SK-N-DZ (cell line): ENCODE measurements around the gene ROMO1. TPM values are rescaled to one million over a fixed set of nuclear protein-coding genes. Genes with fewer than 3 reads are reported as not detected.
A peak's percentile ranks its signal among the peaks of the same experiment; 100 is the strongest.

Experiments used
- DNase-seq: peaks from one replicate; pipeline ENCODE4 v3.0.0-alpha.2; 2015; ENCODE audit warnings: low spot score
- polyA plus RNA-seq, 2 experiments: library from polyadenylated mRNA; depleted of rRNA; stranded (reverse); fragments of >200 nt; gene quantifications; 2 replicates each; pipeline ENCODE4 v1.2.3, GENCODE V29; 2014

ROMO1 gene
- polyA plus RNA-seq (2014; cell fraction: cytosol; rRNA removed), result 637 and 860 TPM in 2 replicates
- polyA plus RNA-seq (2014; cell fraction: nucleus; rRNA removed), result 491 and 790 TPM in 2 replicates

DNA sequence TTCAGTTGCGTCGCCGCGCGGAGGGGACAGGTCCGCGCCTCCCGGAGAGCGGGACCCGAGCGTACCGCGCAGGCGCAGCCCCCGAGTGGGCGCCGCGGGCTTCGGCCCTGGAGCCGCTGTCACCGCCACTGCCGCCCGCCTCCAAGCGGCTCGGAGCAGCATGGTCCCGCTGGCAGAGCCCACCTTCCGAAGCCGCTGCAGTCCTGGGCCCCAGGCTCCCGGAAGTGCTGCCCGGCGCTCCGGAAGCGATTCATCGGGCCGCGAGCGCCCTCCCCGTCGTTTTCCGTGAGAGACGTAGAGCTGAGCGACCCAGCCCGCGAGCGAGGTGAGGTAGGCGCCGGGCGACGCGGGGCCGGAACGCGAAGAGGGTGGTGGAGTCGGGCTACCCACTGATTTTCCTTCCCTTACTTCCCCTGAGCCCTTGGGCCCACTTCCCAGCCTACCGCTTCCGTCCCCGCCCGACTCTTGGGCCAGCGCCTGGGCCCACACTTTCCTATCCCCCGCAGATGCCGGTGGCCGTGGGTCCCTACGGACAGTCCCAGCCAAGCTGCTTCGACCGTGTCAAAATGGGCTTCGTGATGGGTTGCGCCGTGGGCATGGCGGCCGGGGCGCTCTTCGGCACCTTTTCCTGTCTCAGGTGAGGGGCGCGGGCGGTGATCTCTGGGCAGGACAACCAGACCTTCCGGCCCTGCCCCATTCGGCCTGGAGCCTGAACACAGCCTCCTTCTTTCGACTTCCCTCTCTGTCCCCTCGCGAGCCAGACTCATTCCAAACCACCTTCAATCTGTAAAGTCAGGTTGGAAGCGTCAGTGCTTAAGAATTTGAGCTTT lies at the start of gene ROMO1, which contains the start of gene NFS1:
Gene ROMO1, plus strand, starts transcription at position 279 of the 830 bp plus-strand sequence. Its CDS starts 228 bp downstream, at position 507.
Gene NFS1, minus strand, starts transcription at position 226 of the 830 bp plus-strand sequence. Its CDS starts 64 bp downstream, at position 162.
- DNase-seq, result peak; percentile 95

DNA sequence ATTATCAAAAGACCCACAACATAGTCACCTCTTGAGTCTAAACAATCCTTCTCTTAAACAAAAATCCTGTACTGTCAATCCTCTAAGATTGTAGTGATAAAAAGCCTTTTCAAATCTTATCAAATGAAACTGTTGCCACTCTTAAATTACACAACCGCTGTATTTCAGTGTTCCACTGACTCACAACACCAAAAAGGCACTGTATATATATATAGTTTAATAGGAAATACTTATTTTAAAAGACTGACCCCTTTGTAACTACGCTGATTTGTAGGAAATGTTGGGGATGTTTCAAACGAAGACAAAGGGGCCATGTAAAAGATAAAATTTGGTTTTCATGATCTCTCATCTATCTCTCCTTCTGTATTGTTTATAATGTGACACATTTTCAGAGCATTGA lies 48.6 kb upstream of the ROMO1 start:
- DNase-seq, result no peak

DNA sequence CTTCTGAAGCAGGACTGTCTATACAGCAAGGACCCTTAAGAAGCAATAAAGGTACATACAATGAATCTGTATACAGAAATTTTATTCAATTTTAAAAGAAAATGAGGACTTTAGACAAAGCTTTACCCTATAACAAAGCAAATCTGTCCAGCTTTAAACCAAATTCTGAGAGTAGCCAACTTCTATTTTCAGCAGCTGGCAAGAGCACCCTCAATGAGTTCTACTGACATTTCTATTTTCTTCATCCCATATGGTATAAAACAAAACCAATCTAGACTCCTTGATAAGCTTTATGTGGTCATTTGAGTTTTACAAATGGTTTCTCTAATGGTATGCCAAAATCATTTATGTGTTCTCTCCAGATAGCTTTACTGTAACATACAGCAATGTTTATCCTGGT lies 47.2 kb upstream of the ROMO1 start:
- no peak for DNase-seq

DNA sequence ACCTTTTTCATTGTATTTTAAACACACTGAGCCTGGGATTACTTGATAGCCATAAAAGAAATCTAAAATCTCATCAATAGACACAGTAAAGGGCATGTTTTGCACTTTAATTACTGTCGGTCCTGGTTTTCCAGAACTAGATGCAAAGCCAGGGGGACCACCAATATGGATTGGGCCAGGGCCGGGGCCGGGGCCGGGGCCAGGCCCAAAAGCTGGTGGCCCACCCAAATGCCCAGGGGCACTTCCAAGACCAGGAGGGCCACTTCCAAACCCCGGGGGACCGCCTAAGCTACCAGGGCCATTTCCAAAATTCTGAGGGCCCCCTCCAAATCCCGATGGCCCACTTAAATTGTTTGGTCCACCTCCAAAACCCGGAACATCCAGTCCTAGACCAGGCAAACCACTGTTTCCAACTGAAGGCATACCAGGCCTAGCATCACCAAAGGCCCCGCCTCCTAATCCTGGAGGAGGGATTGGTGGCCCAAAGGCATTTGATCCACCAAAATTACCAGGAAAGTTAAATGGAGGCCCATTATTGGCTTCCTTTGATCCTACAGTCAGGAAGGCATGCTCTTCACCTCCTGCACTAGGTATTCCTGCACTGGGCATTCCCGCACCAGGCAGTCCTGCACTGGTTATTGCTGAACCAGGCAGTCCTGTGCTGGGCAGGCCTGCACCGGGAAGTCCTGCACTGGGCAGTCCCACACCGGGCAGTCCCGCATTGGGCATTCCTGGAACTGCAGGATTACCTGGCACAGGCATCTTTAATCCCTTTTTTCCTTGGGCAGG lies 46.4 kb upstream of the ROMO1 start:
- no peak for DNase-seq

DNA sequence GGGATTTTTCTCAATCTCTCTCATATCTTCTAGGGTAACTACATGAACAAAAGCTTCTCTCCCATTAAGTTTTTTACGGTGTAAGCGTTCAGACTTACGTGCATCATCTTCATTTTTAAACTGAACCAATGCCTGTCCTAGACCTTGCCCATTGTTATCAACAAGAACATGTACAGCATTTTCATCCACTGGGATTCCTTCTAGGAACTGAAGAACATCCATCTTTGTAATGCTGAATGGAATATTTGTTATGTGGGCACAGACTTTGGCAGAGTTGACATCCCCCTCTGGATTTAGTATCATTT lies 45.8 kb upstream of the ROMO1 start:
- DNase-seq, result no peak

DNA sequence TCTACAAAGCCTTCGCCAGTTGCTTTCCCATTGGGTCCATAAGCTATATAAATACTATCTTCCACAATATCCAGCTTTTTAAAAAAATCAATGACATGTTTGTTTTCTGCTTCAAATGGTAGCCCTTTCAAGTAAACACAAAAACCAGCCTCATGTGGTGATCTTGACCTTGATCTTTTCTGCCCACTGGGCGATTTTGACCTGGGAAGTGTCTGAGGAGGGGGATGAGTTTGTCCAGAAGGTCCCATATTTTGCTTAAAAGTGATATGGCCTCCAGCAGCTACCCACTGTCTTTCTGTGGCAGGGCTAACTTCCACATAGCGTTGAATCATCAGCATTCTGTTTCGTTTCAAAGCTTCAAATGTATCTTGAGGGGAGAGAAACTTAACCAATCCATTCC lies 45.3 kb upstream of the ROMO1 start:
- no peak for DNase-seq

DNA sequence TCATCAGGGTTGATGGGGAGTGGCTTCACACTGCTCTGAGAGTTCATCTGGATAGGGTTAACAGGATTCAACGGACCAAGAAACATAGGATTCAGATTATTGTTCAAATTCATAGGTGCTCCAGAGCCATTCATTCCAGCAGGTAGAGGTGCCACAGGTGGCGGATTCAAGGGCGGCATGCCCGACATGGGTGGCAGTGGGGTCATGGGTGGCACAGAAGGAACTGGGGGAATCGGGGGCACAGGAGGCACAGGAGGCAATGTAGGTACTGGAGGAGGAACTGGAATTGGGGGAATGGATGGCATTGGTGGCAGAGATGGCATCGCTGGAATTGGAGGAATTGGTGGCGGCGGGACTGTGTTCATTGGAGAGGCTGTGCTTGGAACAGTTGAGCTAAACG lies 44.8 kb upstream of the ROMO1 start:
- no peak for DNase-seq

DNA sequence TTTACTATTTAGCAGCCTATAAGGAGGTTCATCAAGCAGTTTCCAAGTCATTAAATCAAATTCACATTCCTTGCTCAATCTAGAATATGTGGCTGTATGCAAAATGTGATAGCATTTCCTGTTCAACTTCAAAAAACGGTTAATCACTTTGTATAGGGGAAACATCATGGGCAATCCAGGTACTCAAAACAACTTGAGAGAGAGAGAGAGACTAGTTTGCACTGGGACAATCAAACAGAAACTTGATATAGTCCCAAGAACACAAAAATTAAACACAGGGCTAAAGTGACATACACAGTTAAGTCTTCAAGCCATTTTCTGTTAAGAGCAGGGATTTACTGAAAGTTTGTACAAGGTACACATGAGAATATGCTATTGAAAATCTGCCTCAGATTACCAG lies 41.9 kb upstream of the ROMO1 start:
- no peak for DNase-seq

DNA sequence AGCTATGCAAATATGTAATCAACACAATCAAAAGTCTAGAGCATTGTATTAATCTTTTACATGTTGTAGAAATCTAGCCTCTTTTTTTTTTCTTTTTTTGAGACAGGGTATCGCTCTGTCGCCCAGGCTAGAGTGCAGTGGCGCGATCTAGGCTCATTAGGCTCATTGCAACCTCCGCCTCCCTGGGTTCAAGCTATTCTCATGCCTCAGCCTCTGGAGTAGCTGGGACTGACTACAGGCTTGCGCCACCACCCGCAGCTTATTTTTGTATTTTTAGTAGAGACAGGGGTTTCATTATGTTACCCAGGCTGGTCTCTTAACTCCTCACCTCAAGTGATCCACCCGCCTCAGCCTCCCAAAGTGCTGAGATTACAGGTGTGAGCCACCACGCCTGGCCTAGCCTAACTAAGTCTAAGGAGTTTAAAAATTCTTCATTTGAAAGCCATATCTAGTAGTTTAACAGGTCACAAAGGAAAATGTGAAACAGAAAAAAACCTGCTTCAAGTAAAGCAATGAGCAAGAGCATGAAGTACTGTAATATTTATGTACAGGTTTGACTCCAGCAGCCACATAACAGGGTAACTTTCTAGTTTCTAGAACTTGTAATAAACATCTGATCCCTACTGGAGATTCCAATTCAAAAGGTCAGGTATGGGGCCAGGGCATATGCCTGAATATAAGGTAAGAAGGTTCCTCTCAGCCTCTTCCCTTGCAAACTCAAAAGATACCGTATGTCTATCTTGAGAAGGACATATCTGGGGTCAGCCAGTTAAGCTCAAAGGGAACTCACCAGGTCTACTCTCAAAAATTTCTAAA lies 38.9 kb upstream of the ROMO1 start:
- DNase-seq, result no peak

DNA sequence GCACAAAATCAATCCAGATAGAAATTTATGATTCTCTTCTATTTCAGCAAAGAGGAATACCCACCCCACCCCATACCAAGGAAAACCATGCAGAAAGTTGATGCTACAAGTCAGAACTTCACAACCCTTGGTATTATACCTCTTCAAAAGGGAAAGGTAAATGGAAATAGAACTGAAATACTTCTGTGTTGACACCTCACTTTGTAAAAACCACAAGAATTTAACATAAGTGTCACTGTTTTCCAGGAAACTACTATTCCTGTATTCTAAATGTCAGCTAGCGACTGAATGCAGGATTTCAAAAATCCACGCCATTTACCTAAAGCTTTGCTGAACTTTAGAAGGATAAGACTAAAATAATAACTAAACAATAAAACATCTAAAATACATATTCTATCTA lies 38.2 kb upstream of the ROMO1 start:
- DNase-seq, result no peak

DNA sequence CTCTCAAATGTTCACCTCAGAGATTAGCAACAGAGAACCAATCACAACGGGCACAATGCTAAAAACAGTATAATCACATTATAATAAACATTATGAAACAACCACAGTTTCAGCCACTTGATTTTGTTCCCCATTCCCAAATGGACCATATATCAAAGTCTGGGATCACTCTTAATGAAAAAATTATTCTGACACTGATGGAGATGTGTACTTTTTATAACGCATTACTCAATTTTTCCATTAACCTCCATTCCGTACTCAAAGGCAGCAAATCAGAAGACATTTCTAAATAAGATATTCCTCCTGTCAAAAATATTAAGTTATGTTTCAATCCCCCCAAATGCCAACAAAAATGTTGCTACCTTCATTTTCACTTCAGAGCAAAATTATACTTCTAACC lies 37.3 kb upstream of the ROMO1 start:
- DNase-seq, result no peak

DNA sequence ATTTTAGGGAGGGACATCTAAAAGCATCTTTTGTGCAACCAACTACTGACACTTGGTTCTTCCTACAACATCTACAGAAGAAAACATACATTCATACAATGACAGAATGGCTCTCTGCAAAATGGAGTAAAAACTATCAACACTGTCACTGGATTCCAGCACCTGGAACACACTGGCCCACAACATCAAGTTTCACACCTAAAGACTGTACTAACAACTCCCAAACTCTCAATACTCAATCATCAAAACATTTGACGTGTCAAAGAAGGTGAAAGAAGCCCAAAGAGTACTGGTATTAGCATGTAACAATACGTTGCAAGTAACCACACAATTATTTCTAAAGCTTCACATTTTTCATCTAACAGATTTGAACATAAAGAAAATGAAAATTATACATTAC lies 36.7 kb upstream of the ROMO1 start:
- DNase-seq, result no peak

DNA sequence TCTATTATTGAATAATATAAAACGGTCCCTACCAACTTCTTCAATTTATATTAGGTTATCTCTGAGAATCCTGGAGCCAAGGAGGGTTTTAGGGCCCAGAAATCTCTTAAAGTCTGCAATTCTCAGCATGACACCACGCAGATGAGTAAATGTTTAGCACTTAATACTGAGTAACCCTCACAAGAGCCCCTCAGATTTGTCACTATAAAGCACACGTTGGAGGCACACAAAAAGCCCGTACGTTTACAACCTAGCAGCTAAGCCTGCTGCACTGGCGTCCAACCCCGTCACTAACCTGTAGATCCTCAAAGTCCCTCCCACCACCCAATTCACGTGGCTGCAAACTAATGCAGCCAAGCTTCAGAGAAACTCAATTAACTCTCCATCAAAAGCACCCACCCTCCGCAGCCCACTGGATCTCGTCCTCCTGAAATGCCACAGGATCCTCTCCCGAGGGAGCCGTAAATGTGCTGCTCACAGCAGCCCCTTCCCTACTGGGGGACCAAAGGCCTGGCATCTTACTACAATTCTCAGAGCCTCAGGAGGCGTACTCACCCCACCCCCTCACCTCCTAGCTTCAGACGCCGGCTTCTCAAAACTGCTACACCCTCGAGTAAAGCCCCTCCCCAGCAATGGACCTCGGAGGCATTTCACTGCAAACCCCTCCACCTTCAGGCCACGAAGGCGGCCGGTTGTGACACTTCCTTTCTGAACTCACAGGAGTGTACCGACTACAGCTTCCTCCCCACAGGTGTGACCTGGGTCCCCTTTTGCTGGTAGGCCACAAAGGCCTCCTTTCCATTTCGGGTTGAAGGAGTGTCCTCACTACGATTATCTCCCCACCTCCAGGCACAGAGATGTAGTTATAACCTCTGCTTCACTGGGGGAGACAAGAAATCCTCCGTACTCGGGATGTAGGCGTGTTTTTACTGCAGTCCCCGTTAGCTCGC lies 35.4 kb upstream of the ROMO1 start:
- DNase-seq, result peak; percentile 92

DNA sequence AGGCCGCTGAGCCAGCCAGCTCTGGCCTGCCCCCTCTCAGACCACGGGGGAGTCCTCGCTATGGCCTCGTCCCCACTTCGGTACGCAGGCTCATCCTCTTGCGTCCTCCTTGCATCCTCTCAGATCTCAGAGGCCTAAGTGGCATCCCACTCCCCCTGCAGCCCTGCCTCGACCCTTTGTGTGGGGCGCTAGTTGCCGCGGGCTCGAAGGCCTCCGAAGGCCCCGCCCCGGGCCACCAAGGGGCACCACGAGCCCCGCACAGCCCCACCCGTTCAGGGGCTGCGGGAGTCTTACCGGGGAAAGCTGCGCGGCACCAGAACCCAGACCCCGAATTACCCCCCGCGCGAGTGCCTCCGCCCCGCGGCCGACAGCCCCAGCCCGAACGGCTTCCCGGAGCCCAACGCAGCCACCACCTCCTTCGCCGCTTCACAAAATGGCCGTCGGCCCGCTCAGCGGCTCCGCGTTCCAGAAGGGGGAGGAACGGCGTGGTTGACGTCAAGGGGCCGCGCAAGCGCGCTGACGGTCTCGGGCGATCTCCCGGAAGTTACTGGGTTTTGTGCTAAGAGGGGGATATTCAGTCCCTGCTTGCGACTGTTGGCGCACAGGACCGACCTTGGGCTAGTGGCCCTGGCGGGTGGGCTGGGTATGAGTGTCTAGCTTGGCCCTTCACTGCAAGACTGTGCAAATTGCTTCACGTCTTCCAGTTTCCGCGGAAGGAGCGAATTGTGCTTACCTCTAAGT lies 34.6 kb upstream of the ROMO1 start, which contains the start of the genes CPNE1 and RBM12:
Gene CPNE1, minus strand, starts transcription at position 435 of the 741 bp plus-strand sequence. CDS start 31,977 bp downstream, outside the sequence.
Gene RBM12, minus strand, starts transcription at position 435 of the 741 bp plus-strand sequence. CDS start 9,578 bp downstream, outside the sequence.
- peak; percentile 98 for DNase-seq

DNA sequence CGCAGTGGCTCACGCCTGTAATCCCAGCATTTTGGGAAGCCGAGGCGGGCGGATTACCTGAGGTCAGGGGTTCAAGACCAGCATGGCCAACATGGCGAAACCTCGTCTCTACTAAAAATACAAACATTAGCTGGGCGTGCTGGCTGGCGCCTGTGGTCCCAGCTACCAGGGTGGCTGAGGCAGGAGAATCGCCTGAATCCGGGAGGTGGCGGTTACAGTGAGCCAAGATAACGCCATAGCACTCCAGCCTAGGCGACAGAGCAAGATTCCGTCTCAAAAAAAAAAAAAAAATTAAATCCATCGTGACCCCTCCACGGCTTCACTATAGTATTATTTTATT lies 33.3 kb upstream of the ROMO1 start:
- no peak for DNase-seq

DNA sequence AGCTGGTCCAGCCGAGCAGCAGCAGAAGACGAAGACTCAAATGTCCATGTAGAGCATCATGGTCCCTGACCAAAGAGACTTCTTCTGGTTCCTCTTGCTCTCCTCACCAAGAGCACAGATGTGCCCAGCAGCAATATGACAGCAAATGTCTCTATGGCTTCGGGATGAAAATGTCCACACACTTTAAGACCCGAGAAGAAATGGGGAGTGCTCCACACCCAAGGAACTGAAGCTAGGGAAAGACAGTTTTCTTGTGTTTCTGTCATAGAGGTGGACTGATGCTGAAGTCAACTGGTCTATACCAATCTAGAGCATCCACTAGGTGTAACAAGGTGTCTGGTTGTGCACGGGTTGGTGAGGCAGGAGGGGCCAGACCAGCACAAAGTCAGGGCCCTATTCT lies 30.0 kb upstream of the ROMO1 start:
- DNase-seq, result no peak

DNA sequence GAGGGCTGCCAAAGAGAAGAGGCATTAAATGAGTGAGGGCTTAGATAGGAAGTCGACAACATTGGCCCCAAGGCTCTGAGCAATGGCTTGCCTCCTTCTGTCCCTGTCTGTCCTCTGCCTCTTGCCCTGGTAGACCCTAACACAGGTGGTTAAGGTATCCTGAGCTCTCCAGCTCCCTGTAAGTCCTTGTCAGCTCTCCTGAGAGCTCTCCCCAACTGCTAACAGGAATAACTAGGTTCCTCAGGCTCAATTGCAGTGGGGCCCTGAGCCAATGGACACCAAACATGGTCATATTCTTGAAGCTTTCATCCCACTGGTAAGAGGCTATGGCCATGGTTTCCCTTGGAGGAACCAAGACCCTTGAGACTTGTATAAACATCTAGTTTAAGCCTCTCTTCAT lies 29.5 kb upstream of the ROMO1 start:
- no peak for DNase-seq

DNA sequence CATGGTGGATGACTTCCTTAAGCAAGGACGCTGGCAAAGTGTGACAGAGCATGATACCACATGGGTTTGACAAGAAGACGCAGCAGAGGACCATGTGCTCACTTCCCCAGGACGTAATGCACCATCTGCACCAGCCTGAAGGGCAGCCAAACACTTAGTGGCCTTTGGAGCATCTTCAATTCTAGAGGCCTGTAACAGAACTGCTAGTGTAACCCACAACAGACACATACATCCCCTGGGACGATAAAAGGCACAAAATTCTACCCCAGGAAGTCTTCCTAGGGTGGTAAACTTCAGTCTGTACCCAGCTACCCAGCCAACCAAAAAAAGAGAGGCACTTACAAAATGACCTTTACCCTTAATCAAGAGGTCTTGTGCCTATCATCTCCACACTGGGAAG lies 25.3 kb upstream of the ROMO1 start:
- no peak for DNase-seq

DNA sequence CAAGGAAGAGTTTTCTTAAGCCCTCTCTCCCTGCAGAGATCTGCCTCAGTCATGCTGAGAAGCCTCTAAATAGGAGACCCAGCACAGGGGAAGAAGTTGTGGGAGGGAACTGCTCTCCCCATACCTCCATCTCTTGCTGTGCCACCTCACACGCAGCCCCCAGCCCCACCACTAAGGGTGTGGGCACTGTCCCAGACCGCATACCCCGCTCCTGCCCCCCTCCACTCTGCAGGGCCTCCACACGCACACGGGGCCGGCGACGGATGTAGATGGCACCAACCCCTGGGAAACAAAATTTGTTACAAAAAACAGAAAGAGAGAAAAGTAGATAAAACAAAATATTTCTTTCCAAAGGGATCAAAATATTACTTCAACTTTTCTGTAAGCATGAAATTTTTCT lies 24.3 kb upstream of the ROMO1 start:
- no peak for DNase-seq
